ENCODE results near the gene RASSF3. TPM values are rescaled to one million over a fixed set of nuclear protein-coding genes. Genes with fewer than 3 reads are reported as not detected.

The RASSF3 gene
- polyA plus RNA-seq, 1 donor from 2014 or later = 0.06 TPM

DNA sequence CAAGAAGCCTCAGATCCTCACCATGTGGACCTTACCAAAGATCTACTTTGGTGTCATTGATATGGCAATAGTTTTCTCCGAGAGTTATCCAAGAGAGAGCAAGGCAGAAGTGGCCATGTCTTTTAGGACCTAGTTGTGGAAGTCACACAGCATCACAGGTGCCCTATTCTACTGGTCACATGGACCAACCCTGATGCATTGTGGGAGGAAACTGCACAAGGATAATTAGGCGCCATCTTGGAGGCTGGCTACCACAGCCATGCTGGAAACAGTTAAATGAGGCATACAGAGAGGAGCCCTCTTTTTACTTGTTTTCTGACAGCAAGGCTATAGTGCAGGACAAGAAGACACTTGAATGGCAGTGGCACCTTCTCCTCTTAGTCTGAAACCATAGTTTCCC lies 99.1 kb downstream of the RASSF3 start:
- Histone ChIP-seq H2AFZ (ENCODE audit: low read depth, low read length) (no peak overlapping the region), H3K9me2 (ENCODE audit: insufficient read depth, low read length) (no peaks in the 10 kb centered on the region), H3K27ac (ENCODE audit: low read length) (no peak overlapping the region), H3K9ac (ENCODE audit: low read length) (no peak overlapping the region), H3K36me3 (ENCODE audit: insufficient read depth, low read length) (peaks cover 4% of the 10 kb centered on the region), H3K4me2 (ENCODE audit: low read length) (no peak overlapping the region), H3K9me3 (ENCODE audit: low read length) (no peaks in the 10 kb centered on the region), H3K79me2 (replicated peaks; ENCODE audit: insufficient read depth, low read length) (no peaks in the 10 kb centered on the region), H3F3A (ENCODE audit: insufficient read depth, low read length, poor library complexity, severe bottlenecking) (no peaks in the 10 kb centered on the region), H4K20me1 (ENCODE audit: insufficient read depth) (no peaks in the 10 kb centered on the region), H3K4me3 (ENCODE audit: low read length) (no peak overlapping the region), H3K27me3 (ENCODE audit: insufficient read depth, low read depth, low read length) (no peaks in the 10 kb centered on the region)
- TF ChIP-seq EZH2 (IDR thresholded peaks at IDR 0.05; ENCODE audit: borderline replicate concordance, insufficient read depth, low read length, poor library complexity, severe bottlenecking) (no peak), REST (IDR thresholded peaks at IDR 0.05; ENCODE audit: borderline replicate concordance) (no peak), TAF1 (IDR thresholded peaks at IDR 0.05; ENCODE audit: low read depth) (no peak), RAD21 (conservative IDR thresholded peaks at IDR 0.05) (no peak), SMC3 (conservative IDR thresholded peaks at IDR 0.05; ENCODE audit: poor library complexity) (no peak), MXI1 (conservative IDR thresholded peaks at IDR 0.05; ENCODE audit: poor library complexity, severe bottlenecking) (no peak), EP300 (conservative IDR thresholded peaks at IDR 0.05; ENCODE audit: poor library complexity, severe bottlenecking) (no peak), POLR2AphosphoS5 (IDR thresholded peaks at IDR 0.05) (no peak)
- TF ChIP-seq, protein P1, sequence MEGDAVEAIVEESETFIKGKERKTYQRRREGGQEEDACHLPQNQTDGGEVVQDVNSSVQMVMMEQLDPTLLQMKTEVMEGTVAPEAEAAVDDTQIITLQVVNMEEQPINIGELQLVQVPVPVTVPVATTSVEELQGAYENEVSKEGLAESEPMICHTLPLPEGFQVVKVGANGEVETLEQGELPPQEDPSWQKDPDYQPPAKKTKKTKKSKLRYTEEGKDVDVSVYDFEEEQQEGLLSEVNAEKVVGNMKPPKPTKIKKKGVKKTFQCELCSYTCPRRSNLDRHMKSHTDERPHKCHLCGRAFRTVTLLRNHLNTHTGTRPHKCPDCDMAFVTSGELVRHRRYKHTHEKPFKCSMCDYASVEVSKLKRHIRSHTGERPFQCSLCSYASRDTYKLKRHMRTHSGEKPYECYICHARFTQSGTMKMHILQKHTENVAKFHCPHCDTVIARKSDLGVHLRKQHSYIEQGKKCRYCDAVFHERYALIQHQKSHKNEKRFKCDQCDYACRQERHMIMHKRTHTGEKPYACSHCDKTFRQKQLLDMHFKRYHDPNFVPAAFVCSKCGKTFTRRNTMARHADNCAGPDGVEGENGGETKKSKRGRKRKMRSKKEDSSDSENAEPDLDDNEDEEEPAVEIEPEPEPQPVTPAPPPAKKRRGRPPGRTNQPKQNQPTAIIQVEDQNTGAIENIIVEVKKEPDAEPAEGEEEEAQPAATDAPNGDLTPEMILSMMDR (IDR thresholded peaks at IDR 0.05; ENCODE audit: poor library complexity, severe bottlenecking) = no peak

DNA sequence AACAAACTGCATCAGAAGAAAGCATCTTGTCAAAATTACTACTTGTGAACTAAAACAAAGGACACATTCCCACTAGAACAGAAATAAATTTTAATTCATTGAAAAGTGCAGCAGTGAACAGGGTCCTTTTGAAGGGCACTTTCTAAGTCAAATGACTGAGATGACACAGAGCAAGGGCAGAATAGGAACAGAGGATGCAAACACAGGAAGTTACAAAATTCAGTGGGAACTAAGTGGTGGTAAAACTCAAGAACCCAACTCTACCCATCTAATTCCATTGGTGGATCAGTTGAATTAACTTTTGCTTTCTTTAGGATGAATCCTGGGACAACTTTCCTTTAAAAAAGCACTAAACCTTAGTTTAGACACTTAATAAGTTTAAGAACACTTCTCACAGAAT lies 103.1 kb downstream of the RASSF3 start:
- Histone ChIP-seq H3K9me2 (ENCODE audit: insufficient read depth, low read length) (no peaks in the 10 kb centered on the region), H3K9ac (ENCODE audit: low read length) (no peak overlapping the region), H3F3A (ENCODE audit: insufficient read depth, low read length, poor library complexity, severe bottlenecking) (no peaks in the 10 kb centered on the region), H4K20me1 (ENCODE audit: insufficient read depth) (no peaks in the 10 kb centered on the region), H3K4me3 (ENCODE audit: low read length) (no peak overlapping the region), H3K9me3 (ENCODE audit: low read length) (no peaks in the 10 kb centered on the region), H3K79me2 (replicated peaks; ENCODE audit: insufficient read depth, low read length) (no peaks in the 10 kb centered on the region), H3K36me3 (ENCODE audit: insufficient read depth, low read length) (peaks cover 10% of the 10 kb centered on the region), H3K27me3 (ENCODE audit: insufficient read depth, low read depth, low read length) (no peaks in the 10 kb centered on the region), H3K27ac (ENCODE audit: low read length) (no peak overlapping the region), H3K4me2 (ENCODE audit: low read length) (no peak overlapping the region), H2AFZ (ENCODE audit: low read depth, low read length) (no peak overlapping the region)
- no peak for TF ChIP-seq TAF1 (IDR thresholded peaks at IDR 0.05; ENCODE audit: low read depth)
- no peak for TF ChIP-seq EZH2 (IDR thresholded peaks at IDR 0.05; ENCODE audit: borderline replicate concordance, insufficient read depth, low read length, poor library complexity, severe bottlenecking)
- TF ChIP-seq RAD21 (conservative IDR thresholded peaks at IDR 0.05) = no peak
- TF ChIP-seq POLR2AphosphoS5 (IDR thresholded peaks at IDR 0.05) = no peak
- no peak for TF ChIP-seq EP300 (conservative IDR thresholded peaks at IDR 0.05; ENCODE audit: poor library complexity, severe bottlenecking)
- no peak for TF ChIP-seq SMC3 (conservative IDR thresholded peaks at IDR 0.05; ENCODE audit: poor library complexity)
- TF ChIP-seq, protein P1 (IDR thresholded peaks at IDR 0.05; ENCODE audit: poor library complexity, severe bottlenecking) = no peak
- TF ChIP-seq MXI1 (conservative IDR thresholded peaks at IDR 0.05; ENCODE audit: poor library complexity, severe bottlenecking) = no peak
- TF ChIP-seq REST (IDR thresholded peaks at IDR 0.05; ENCODE audit: borderline replicate concordance) = no peak

Data from neural cell (in vitro differentiated cells).